Retinal pigment epithelial cell (primary cell): ENCODE results near the gene RELL2.

Experiments used
- DNase-seq: peaks from one replicate; pipeline ENCODE4 v3.0.0-alpha.2; 2010; ENCODE audit warnings: low read depth
- H3K4me3 ChIP-seq: 2 replicates; pipeline ENCODE4 v1.5.1; 2011; ENCODE audit warnings: mild to moderate bottlenecking, low read length, control low read depth, moderate library complexity
- TF ChIP-seq, protein P1 (sequence below): conservative IDR thresholded peaks from 2 replicates; pipeline ENCODE4 v1.5.1; 2011; ENCODE audit warnings: low read depth, low read length, control low read depth, inconsistent platforms

The RELL2 gene

GRCh38 chr5:141683596-141684141 lies 46.9 kb downstream of the RELL2 start:
- TF ChIP-seq, protein P1, sequence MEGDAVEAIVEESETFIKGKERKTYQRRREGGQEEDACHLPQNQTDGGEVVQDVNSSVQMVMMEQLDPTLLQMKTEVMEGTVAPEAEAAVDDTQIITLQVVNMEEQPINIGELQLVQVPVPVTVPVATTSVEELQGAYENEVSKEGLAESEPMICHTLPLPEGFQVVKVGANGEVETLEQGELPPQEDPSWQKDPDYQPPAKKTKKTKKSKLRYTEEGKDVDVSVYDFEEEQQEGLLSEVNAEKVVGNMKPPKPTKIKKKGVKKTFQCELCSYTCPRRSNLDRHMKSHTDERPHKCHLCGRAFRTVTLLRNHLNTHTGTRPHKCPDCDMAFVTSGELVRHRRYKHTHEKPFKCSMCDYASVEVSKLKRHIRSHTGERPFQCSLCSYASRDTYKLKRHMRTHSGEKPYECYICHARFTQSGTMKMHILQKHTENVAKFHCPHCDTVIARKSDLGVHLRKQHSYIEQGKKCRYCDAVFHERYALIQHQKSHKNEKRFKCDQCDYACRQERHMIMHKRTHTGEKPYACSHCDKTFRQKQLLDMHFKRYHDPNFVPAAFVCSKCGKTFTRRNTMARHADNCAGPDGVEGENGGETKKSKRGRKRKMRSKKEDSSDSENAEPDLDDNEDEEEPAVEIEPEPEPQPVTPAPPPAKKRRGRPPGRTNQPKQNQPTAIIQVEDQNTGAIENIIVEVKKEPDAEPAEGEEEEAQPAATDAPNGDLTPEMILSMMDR: no peak
- H3K4me3 ChIP-seq: no peak overlapping the region
- no peak for DNase-seq

- TF ChIP-seq, protein P1: no peak
- H3K4me3 ChIP-seq: no peak overlapping the region
- DNase-seq: no peak
Measured at GRCh38 chr5:141685591-141685990, 48.8 kb downstream of the RELL2 start.

- DNase-seq: no peak
- TF ChIP-seq, protein P1: no peak
- H3K4me3 ChIP-seq: no peak overlapping the region
Measured at GRCh38 chr5:141686648-141687416, 50.0 kb downstream of the RELL2 start.
